Osteocyte (in vitro differentiated cells): ENCODE data around the gene NRARP. TPM values are rescaled to one million over a fixed set of nuclear protein-coding genes. Genes with fewer than 3 reads are reported as not detected.

Experiments used
- DNase-seq: peaks from one replicate; pipeline ENCODE4 v3.0.0; 2021; ENCODE audit warnings: mixed read lengths; ENCODE audit not compliant: unreplicated experiment; ENCODE audit errors: extremely low spot score
- H3K27ac Mint-ChIP-seq: one replicate; pipeline ENCODE4 v1.8.0; 2021; ENCODE audit warnings: mild to moderate bottlenecking, mixed read lengths; ENCODE audit not compliant: unreplicated experiment
- H3K27me3 Mint-ChIP-seq: one replicate; pipeline ENCODE4 v1.8.0; 2021; ENCODE audit warnings: mixed read lengths; ENCODE audit not compliant: unreplicated experiment
- H3K36me3 Mint-ChIP-seq: one replicate; pipeline ENCODE4 v1.8.0; 2021; ENCODE audit warnings: mixed read lengths; ENCODE audit not compliant: unreplicated experiment
- H3K4me1 Mint-ChIP-seq: one replicate; pipeline ENCODE4 v1.8.0; 2021; ENCODE audit warnings: mixed read lengths; ENCODE audit not compliant: unreplicated experiment
- H3K4me3 Mint-ChIP-seq: one replicate; pipeline ENCODE4 v1.8.0; 2021; ENCODE audit warnings: mild to moderate bottlenecking, moderate library complexity, mixed read lengths; ENCODE audit not compliant: unreplicated experiment
- H3K9me3 Mint-ChIP-seq: one replicate; pipeline ENCODE4 v1.8.0; 2021; ENCODE audit warnings: mixed read lengths; ENCODE audit not compliant: unreplicated experiment
- total RNA-seq: library from RNA; stranded (reverse); gene quantifications from 2 replicates; pipeline ENCODE4 v1.2.1, GENCODE V29; 2021
- TF ChIP-seq, protein P1 (sequence below): fragments of 200-600 bp; sonication (generic); IDR thresholded peaks from 2 replicates; pipeline ENCODE4 v1.5.0; 2021; ENCODE audit warnings: antibody characterized with exemption, mild to moderate bottlenecking, moderate library complexity

Gene NRARP
- total RNA-seq, 1 donor from 2014 or later, result 2.1 TPM

GRCh38 chr9:137305060-137305797 lies 3.2 kb upstream of the NRARP start:
- no peaks in the 10 kb centered on the region for H3K36me3 Mint-ChIP-seq

GRCh38 chr9:137304383-137305059 lies 2.5 kb upstream of the NRARP start:
- Mint-ChIP-seq H3K36me3 (no peaks in the 10 kb centered on the region), H3K9me3 (no peaks in the 10 kb centered on the region), H3K4me3 (no peak overlapping the region), H3K27ac (no peak overlapping the region), H3K27me3 (peaks cover 6% of the 10 kb centered on the region), H3K4me1 (peaks cover 15% of the 10 kb centered on the region)
- DNase-seq, result no peak
- TF ChIP-seq, protein P1, sequence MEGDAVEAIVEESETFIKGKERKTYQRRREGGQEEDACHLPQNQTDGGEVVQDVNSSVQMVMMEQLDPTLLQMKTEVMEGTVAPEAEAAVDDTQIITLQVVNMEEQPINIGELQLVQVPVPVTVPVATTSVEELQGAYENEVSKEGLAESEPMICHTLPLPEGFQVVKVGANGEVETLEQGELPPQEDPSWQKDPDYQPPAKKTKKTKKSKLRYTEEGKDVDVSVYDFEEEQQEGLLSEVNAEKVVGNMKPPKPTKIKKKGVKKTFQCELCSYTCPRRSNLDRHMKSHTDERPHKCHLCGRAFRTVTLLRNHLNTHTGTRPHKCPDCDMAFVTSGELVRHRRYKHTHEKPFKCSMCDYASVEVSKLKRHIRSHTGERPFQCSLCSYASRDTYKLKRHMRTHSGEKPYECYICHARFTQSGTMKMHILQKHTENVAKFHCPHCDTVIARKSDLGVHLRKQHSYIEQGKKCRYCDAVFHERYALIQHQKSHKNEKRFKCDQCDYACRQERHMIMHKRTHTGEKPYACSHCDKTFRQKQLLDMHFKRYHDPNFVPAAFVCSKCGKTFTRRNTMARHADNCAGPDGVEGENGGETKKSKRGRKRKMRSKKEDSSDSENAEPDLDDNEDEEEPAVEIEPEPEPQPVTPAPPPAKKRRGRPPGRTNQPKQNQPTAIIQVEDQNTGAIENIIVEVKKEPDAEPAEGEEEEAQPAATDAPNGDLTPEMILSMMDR, result no peak

More at GRCh38 chr9:137305060-137305797, 3.2 kb upstream of the NRARP start:
- TF ChIP-seq, protein P1, result no peak
- Mint-ChIP-seq H3K27ac (no peak overlapping the region), H3K27me3 (peaks cover 2% of the 10 kb centered on the region), H3K4me1 (peaks cover 11% of the 10 kb centered on the region), H3K9me3 (no peaks in the 10 kb centered on the region), H3K4me3 (no peak overlapping the region)
- DNase-seq, result no peak

DNA sequence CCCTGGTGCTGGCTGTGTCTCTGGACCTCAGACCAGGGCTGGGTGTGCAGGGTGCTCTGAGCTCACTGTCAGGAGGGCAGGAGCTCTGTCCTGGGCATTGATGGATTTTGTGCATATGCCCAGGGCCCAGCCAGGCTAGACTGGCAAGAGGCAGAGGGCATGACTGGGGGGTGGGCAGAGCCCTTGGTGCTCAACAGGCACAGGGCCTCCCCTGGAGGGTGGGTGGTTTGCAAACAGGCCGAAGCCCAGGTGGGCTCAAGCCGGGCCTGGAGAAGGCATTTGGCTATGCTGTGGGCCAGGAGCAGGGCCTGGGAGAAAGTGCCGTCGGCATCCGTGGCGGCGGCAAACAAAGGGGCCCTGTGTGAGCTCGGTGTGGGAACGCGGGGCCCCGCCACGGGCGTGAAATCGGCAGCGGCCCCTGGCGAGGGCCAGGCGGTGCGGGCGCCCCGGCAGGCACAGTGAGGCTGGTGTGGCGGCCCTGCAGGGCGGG lies 1.9 kb upstream of the NRARP start:
- Mint-ChIP-seq H3K27ac (no peak overlapping the region), H3K9me3 (no peaks in the 10 kb centered on the region), H3K4me1 (peaks cover 15% of the 10 kb centered on the region), H3K36me3 (no peaks in the 10 kb centered on the region), H3K4me3 (no peak overlapping the region), H3K27me3 (peaks cover 6% of the 10 kb centered on the region)
- no peak for DNase-seq
- TF ChIP-seq, protein P1, result no peak

DNA sequence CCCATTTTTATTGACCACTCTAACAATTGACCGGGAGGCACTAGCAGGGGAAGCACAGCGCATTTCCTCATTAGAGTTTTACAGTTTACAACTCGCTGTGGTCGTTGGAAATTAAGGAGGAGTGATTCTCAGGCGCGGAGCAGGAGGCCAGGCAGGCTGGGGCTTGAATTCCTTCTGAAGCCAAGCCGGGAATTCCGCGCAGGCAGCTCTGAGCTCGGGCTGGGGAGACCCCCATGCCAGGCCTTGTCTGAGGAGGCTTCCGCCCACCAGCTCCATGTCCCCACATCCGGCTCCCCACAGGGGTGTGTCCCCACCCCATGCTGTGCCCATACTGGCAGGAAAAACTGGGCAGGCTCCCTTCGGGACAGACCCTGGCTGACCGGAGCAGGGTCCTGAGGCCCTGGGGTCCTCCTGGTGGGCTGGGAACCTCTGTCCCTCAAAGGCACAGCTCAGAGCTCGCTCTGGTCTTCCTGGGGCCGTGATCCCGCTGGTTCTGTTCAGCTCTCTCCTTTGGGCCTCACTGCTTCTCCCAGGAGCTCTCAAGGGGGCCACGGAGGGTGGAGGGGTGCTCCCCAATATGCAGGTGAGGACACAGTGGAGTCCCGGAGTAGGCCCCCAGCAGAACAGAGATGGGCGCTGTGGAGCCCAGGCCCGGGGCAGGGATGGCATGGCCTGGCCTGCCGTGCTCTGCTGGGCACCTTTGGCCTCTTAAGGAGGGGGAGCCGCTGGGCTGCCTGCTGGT lies 1.3 kb upstream of the NRARP start:
- H3K4me1 Mint-ChIP-seq, result peaks cover 15% of the 10 kb centered on the region
- H3K27me3 Mint-ChIP-seq, result peaks cover 6% of the 10 kb centered on the region
- no peaks in the 10 kb centered on the region for H3K36me3 Mint-ChIP-seq
- no peak overlapping the region for H3K27ac Mint-ChIP-seq
- no peak for DNase-seq
- TF ChIP-seq, protein P1, result no peak
- no peaks in the 10 kb centered on the region for H3K9me3 Mint-ChIP-seq
- no peak overlapping the region for H3K4me3 Mint-ChIP-seq
